ENCODE results near the gene PCP4L1.

DNA sequence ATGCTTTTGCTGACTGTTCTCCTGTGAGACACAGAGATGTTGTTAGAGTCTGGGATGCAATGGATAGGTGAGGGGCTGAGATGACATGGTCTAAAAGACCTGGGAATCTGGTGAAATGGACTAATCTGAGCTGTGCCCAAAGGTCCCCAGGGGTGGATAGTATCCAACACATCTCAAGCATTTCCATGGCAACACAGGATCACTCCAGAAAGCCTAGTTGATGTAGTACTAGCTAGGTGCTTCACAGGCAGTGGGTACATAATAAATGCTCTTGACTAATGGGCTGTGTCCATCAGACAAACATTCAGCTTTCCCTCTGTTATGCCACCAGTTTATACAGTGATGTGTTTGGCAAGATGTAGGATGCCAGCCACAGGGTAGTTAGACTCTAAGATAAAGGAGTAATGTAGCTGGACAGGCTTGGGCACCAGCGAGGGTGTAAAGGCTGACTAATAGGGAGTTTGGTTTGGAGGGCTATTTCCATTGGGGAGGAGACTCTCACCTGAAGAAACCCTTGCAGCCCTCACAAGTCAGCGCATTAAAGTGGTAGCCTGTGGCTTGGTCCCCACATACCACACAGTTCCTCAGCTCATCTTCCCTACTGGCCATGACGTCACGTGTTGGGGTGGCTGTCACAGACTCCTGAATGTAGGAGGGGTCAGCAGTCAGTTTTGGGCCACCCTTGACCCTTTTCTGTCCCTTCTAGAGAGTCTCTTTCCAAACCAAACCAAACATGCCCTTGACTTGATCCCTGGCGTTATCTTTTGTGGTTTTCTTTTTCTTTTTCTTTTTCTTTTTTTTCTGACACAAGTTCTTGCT is 22.4 kb upstream of the PCP4L1 start:
- TF ChIP-seq, protein P1, sequence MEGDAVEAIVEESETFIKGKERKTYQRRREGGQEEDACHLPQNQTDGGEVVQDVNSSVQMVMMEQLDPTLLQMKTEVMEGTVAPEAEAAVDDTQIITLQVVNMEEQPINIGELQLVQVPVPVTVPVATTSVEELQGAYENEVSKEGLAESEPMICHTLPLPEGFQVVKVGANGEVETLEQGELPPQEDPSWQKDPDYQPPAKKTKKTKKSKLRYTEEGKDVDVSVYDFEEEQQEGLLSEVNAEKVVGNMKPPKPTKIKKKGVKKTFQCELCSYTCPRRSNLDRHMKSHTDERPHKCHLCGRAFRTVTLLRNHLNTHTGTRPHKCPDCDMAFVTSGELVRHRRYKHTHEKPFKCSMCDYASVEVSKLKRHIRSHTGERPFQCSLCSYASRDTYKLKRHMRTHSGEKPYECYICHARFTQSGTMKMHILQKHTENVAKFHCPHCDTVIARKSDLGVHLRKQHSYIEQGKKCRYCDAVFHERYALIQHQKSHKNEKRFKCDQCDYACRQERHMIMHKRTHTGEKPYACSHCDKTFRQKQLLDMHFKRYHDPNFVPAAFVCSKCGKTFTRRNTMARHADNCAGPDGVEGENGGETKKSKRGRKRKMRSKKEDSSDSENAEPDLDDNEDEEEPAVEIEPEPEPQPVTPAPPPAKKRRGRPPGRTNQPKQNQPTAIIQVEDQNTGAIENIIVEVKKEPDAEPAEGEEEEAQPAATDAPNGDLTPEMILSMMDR (conservative IDR thresholded peaks at IDR 0.05 in 1 of 2, IDR thresholded peaks at IDR 0.05 in 1 of 2; ENCODE audit: low read depth in 1 of 2, low read length in 2 of 2), result no peak
- TF ChIP-seq EZH2 (IDR thresholded peaks at IDR 0.05; ENCODE audit: low read length, missing control alignments), result no peak
